NT2/D1 (cell line): ENCODE data around the gene HSPG2.
"Not testable (repeated sequence)": the region's sequence is repeated elsewhere in the genome, so short reads cannot be mapped to it uniquely, and the experiment has no call there.

Experiments
- SUZ12 ChIP-seq: IDR thresholded peaks from 2 replicates; pipeline ENCODE4 v1.6.1; 2011; ENCODE audit not compliant: insufficient read length, insufficient read depth; ENCODE audit errors: extremely low read depth
- YY1 ChIP-seq: IDR thresholded peaks from 2 replicates; pipeline ENCODE4 v1.6.1; 2011; ENCODE audit not compliant: insufficient read length, insufficient read depth
- ZNF274 ChIP-seq: IDR thresholded peaks from 2 replicates; pipeline ENCODE4 v1.6.1; 2011; ENCODE audit warnings: mild to moderate bottlenecking, low read depth, low read length

DNA sequence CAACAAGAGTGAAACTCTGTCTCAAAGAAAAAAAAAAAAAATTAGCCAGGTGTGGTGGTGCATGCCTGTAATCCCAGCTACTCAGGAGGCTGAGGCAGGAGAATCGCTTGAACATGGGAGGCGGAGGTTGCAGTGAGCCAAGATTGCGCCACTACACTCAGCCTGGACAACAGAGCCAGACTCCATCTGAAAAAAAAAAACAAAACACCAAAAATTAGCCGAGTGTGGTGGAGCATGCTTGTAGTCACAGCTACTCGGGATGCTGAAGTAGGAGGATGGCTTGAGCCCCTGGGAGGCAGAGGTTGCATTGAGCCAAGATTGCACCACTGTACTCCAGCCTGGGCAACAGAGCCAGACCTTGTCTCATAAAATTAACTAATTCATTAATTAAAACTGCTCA is 160.2 kb downstream of the HSPG2 start:
- TF ChIP-seq YY1, ZNF274, SUZ12: not testable (repeated sequence)
